GM04503 (cell line): ENCODE results near the gene GPR108.
A peak's percentile ranks its signal among the peaks of the same experiment; 100 is the strongest.

Source experiments
- DNase-seq: peaks from one replicate; pipeline ENCODE4 v3.0.0-alpha.2; 2012; ENCODE audit warnings: low read depth

The GPR108 gene

DNA sequence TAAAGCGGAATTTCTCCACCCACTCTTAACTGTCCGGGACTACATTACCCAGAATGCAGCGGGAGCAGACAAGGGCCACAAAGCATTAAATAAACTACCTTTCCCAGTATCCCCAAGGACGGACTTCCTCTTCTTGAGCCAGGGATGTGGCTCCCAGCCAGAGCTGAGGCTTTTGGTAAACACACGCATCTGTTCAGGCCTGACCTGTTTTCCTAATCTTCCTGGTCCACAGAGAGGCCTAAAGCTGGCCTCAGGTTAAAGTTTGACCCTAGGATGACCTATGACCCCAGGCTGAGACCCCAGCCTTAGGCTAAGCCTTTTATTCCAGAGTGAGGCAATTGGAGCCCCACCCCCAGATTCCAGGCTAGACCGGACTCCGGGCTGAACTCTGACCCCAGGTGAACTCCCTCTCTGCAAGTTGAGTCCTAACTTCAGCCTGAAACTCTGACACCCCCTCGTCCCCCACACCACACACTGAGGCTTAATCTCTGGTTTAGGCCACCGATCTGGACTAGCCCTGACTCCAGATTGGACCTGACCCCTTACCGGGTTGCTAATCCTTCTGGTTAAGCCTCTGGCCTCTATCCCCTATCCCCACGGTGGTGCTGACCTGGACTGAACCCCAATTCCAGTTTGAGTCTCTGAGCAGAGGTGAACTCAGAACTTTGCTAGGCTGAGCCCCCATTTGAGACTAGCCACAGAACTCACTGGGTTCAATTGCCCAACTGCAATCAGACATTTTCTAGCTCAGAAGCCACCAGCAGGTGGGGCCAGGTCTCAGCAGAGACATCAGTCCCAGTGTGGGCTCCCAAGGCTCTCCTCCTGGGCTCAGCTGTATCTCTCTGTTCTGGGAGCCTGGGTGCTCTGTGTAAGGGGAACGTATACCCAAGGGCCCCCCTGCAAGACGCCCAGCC, 750 bp upstream of the GPR108 start:
- peak; percentile 51 for DNase-seq

DNA sequence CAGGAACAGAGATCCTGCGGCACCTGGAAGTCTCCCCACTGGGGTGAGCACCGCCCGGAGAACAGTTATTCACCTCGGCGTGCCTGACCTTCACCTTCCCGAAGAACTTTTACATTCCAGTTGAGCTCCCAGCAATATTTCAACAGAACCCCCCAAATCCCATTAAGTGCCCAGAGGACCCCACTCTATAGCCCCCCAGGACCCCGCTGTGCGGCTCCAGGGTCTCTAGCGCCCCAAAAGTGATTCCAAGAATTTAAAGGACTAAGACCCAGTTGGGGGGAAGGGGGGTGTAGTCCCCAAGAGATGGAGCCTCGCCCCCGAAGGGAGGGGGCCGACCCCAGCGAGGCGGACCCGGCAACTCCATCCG, 480 bp downstream of the GPR108 start:
- no peak for DNase-seq

DNA sequence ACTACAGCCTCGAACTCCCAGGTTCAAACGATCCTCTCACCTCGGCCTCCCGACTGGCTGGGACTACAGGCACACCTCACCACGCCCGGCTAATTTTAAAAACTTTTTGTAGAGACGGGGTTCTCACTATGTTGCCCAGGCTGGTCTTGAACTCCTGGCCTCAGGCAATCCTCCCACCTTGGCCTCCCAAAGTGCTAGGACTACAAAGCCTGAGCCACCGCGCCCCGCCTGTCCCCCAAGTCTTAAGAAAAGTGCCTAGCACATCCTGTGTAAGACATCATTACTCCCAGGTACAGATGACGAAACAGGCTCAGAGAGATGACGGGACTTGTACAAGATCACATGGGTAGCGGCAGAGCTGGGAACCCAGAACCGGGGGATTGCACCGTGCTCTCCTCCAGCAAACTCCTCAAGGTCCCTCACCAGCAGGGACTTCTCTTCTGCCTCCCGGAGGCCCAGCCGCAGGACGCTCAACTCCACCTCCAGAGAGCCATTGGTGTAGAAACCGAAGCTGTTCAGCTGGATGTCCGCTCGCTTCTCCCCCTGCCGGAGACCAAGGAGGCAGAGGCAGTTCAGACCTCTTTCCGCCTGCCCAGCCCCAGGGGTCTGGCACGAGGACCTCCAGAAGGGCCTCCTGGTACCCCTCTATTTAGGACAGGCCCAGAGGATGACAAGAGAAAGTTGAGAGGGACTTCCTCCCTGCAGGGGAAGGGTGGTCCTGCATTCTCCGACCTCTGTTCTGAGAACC, 1.0 kb downstream of the GPR108 start:
- no peak for DNase-seq

DNA sequence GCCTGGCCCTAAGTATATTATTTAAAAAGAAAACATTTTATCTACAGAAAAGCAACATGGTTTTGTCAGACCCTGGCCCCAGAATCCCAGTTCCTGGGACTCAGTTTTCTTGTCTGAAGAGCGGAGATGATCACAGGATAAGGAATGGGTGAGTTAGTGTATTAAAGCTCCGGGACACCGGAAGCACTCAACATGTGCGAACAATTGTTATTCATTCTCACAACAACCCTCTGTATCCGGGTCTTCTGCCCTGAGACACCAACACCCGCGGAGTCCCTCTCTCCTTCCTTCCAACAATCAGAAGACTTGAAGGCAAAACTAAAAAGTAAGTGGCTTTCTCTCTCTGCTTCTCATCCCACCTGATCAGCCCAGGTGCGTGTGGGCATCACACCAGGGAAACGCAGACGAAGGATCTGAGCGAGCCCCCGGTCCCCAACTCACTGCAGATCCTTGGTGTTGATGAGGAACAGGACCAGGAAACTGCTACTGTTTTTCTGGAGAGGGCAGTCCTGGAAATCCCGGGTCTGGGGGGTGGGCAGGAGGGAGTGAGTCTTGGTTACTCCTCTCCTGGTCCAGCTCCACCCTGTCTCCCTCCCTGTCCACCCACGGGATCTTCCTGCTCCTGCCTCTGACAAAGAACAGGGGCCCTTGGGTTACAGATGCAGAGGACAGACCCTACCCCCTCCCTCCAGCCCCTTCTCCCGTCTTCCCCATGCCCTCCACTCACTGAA, 2.0 kb downstream of the GPR108 start:
- no peak for DNase-seq

DNA sequence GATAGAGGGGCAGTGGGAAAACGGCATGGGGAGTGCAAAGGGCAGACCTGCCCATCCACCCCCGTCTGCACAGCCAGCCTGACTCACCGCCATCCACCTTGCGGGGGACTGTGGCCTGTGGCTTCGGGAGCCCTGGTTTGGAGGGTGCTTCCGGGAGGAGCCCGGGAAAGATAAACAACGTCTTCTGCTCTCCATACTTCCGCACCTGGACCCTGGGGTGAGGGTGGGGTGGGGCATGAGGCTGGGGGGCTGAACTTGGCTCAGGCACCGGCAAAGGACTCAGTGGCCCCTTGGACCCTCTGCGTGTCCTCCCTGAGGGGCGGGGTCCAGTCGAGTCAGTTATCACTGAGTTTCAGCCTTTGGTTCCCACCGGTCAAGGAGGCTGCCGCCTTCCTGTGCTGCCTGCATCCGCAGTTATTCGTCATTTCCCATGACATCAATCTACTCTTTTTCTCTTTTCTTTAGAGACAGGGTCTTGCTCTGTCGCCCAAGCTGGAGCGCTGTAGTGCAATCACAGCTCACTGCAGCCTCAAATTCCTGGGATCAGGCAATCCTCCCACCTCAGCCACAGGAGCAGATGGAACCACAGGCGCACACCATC, 3.2 kb downstream of the GPR108 start:
- DNase-seq: no peak

- DNase-seq: no peak
Measured at GRCh38 chr19:6733338-6734095, 3.9 kb downstream of the GPR108 start.

DNA sequence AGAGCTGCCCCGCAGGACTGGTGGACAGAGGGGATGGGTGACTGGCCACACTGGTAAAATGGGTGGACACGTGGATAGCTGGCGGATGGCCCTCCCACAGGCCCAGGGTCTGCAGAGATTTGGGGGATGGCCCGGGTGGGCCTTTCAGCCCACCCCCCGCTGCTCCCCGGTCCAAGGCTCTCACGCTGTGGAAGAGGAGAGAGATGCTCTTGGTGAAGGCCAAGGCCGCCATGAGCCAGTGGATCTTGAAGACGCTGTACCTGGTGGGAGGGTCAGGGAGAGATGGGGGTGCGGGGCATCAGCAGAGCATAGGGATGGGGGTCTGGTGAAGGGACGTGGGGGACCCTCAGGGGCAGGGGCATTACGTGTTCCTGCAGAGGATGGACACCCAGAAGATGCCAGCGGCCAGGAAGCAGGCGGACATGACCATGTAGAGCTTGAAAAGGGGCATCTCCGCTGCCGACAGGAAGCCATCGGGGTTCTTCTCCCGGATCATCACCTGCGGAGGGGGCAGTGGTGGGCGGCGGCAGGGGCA, 4.5 kb downstream of the GPR108 start:
- no peak for DNase-seq

DNA sequence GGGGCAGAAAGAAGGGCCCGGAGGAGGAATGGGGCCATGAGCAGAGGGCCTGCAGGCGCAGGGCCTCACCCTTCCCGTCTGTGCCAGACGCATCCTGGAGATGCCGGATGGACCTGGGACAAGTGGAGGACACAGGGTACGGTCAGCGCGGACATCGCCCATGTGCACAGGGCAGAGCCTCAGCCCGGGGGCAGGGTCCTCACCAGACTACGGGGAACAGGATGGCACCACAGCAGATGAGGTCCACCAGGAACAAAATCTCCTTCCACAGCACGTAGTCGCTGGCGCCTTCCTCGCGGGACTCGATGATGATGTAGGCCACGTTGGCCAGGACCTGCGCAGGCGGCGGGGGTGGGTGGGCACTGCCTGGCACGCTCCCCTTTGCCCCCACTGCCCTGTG, 5.6 kb downstream of the GPR108 start:
- no peak for DNase-seq

GRCh38 chr19:6730941-6731670, 6.3 kb downstream of the GPR108 start:
- DNase-seq: no peak

DNA sequence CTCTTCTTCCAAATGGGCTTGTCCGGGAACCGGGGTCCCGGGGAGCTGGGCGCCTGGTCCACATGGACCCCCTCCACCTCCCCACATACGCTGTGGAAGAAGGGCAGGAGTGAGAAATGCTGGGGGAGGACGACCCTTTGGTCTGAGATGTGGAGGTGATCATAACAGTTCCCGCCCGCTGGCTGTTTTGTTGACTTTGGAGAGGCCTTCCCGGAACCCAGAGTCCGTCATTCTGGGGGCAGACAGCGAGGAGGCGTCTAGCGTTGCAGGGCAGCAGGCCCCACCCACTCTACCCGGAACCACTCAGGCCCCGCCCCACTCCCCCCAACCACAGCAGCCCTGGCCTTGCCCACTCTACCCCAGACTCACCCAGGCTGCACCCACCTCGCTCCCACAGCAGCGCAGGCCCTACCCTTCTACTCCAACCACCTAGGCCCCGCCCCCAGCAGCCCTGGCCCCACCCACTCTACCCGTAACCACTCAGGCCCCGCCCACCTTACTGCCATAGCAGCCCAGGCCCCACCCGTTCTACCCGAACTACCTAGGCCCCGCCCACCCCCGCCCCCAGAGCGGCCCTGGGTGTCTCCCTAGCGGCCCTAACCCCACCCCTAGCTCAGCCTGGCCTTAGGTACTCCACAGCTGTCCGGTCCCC, 7.1 kb downstream of the GPR108 start:
- DNase-seq: no peak

- DNase-seq: no peak
Measured at GRCh38 chr19:6729573-6730152, 7.7 kb downstream of the GPR108 start.

DNA sequence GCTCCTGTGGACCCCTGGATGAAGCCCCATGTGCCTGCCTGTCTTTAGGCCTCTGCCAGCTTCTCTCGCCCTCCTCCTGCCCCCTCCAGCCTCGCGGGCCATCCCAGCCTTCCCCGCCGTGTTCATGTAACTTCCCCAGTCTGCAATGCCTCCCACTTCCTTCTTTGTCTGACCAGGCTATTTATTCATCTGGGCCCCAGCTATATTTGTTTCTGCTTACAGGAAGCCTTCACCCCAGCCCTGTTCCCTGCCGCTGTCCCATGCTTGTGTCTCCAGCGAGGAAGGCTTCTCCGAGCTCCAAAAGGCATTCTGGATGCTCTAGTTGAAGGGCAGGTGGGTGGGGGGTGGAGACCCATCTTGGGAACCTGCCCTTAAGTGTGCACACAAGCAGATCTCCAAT, 9.0 kb downstream of the GPR108 start:
- no peak for DNase-seq

DNA sequence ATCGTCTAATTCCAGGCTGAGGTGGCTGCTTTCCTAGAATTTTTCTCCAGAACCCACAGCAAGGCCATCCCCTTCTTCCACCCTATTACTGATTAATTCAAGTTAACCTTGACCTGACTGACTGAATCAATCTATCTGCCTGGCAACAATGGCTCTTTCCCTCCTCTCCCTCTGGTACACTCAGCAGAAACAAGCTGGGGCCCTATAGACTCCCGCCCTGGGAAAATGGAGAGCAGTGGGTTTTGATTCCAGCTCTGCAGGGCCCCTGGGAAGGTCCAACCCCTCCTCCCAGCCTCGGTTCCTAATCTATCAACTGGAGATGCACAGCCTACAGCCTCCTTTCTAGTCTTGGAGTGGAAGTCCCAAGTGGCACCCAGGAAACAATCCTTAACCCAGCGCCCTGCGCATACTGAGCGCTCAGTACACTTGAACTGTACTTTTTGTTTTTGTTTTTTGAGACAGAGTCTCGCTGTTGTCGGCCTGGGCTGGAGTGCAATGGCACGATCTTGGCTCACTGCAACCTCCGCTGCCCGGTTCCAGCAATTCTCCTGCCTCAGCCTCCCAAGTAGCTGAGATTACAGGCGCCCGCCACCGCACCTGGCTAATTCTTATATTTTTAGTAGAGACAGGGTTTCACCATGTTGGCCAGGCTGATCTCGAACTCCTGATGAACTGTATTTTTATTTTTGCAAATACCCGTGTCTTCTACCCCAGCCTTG, 11.7 kb downstream of the GPR108 start:
- DNase-seq: no peak

DNA sequence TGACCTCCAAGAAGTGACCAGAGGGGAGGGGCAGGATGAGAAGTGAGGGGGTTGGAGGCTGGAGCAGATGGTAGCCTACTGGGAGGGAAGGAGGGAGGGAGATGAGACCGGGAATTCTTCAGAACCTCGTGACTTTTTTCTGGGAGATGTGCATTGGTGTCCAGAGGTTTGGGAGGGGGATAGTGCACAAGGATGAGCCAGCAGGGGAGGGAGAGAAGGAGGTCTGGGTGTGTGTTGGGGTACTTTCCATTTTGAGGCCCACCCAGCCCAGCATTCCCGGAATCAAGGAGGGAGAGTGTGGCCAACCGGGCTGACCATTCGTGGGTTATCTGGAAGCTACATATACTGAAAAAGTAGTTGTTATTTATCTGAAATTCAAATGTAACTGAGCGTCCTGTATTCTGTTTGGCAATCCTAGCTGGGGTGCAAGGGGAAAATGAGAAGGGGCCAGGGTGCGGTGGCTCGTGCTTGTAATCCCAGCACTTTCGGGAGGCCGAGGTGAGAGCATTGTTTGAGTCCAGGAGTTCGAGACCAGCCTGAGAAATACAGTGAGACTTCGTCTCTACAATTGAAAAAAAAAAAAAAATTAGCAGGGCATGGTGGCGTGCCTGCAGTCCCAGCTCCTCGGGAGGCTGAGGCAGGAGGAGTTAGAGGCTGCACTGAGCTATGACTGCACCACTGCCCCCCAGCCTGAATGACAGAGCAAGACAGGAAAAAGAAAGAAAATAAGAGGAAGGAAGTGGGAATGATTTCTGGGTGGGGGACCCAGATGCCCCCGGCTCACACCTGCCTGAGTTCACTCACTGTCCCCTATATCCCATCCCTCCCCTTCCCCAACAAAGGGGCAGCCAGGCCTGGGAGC, 12.5 kb downstream of the GPR108 start:
- no peak for DNase-seq

- no peak for DNase-seq
Measured at GRCh38 chr19:6723738-6724137, 13.6 kb downstream of the GPR108 start.

DNA sequence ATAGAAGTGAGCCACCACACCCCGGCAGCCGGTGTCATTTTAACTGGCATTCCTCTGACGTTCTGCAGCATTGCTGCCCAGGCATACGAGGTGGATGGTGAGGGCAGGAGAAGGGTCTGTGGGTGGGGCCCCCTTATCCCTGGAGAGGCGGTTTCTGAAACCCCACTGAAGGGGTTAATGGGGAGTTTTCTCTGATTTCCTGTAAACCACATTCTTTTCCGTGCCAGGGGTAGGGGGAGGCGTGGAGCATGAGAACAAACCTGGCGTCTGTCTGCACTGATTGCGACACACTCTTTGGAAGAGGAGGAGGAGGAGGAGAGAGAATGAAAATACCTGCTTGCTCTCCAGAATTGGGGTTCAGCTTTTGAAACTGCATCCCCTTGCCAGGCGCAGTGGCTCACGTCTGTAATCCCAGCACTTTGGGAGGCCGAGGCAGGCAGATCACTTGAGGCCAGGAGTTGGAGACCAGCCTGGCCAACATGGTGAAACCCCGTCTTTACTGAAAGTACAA, 14.2 kb downstream of the GPR108 start:
- DNase-seq: no peak

GRCh38 chr19:6721773-6722172, 15.6 kb downstream of the GPR108 start:
- no peak for DNase-seq

DNA sequence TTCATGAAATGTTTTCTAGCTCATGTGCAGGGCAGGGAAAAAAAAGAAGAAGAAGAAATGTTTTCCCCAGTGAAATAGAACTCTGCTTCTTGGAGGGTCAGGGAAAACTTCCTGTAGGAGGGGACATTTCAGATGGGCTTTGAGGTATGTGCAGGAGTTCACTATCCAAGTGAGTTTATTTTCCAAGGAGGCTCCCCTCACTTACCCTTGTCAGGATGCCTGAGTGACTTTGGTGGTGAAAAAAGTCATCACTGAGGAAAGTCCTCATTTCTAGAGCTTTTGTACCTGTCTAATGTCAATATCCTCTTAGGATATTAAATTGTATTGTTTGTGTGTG, 16.3 kb downstream of the GPR108 start:
- no peak for DNase-seq
